HG03378 (cell line): ENCODE data around the gene DTNA.

Experiments
- ATAC-seq: cut with Tn5 transposase; IDR thresholded peaks from one replicate; pipeline ENCODE4 v1.9.1; 2021; ENCODE audit warnings: mild to moderate bottlenecking, moderate library complexity; ENCODE audit not compliant: unreplicated experiment

Gene DTNA

DNA sequence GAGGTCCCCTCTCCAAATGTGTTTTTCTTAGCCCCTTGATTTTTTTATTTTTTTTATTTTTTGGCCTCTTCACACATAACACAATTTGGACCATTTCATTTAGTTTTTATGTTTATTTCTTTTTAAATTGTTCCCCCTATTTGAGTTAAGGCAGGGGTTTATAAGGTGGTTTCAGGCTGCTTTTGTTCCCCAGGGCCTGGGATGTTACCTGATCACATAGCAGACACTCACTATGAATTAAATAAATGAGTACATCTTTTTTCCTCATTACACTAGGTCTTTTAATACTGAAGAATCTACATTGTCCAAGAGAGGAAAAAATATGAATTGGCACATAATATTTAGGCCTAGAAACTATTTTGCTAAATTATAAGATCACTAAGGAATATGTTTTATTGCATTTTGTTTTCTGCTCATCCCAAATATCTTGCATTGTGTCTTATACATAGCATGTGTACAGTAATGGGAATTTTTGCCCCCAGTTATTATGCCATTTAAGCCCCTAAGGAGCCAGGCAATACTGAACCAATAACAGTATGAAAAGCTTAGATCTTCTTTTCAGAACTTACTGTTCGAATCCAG lies 218.7 kb downstream of the DTNA start:
- ATAC-seq: no peak

DNA sequence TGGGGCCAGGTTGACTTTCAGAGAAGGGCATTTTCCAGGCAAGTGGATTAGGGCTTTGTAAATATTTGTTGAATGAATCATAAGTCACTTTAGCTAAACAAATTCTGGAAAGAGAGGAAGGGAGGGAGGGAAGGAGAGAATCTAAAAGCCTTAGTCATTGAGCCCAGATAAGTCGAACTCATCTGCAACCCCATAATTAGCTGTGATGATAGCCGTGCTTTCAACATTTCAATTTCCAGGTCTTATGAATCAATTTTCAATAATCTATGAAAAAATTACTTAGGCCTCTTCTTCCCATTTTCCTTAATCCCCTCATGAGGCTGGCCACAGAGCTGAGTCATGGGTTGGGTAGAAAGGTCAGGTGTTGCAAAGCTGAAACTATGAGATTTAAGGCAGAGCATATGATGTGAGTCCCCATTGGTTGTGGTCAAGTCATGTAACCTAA lies 219.3 kb downstream of the DTNA start:
- no peak for ATAC-seq

DNA sequence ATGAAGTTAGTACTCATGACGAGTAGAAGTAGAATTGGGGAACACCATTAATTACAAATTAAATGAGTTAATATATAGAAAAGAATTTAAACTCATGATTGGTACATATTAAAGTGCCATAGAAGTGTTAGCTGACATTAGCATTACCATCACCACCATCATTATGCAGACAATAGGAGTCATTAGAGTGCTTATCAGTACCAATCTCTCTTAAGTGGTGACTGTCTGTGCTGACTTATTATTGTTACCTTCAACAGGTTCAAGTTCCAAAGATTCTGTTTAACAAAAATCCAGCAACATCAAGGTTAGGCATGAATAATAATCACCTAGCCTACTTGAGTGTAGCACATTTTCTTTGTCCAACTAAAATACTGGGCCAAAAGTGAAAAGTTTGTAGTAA lies 222.3 kb downstream of the DTNA start:
- ATAC-seq: no peak

DNA sequence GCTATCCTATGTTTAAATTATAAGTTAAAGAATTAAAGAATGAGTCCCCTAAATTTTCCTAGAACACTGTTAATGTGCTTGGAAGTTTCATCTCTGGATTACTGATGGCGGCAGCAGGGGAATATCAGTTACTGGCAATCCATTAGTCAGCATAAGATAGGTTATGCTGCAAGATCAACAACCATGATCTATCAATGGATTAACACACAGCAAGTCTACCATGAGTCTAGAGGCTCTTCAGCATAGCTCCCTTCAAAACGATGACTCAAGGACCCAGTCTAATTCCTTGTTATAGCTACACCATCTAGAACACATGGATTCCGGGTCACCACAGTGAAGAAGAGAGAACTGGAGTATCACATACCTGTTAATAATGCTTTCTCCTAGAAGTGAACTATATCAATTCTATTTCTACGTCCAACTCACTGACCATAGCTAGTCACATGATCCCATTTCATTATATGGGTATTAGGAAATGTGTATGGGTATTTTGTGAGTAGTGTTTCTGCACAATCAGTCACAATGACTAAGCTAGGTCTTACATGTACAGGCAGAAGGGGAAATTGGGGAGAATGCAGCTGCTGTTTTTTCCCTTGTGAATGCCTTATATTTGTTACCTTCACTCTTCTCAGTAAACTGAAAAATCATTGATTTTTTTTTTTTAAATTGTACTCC lies 222.8 kb downstream of the DTNA start:
- ATAC-seq: no peak

DNA sequence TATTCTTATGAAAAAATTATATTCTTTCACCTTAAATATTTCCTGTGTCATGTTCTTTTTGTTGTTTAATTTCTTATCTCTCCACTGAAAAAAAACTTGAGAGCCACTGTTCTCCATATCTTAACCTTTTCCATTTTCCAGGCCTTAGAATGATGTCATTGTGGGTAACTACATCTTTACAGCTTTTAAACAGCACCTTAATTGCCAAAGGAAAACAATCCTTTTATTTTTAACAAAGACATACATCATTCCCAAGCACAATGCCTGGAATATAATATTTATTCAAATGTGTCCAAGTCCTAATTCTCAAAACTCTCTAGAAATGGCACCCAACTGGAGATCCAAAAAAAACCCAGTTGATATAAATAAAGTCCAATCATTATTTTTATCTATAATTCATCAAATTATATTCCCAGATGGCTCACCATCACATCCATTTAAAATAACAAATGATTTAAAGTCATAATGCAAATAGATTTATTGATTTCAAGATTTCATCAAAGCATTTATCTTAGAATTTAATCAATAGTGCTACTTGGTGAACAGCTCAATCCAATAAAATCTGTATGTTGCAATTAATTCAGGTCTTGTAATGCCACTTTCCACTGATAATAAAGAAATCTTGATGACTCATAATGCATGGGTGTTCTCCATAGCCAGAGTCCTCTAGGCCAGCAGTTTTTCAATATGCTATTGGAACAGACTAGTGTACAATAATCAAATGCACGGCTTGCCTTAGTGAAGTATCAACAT lies 224.0 kb downstream of the DTNA start:
- ATAC-seq: no peak

DNA sequence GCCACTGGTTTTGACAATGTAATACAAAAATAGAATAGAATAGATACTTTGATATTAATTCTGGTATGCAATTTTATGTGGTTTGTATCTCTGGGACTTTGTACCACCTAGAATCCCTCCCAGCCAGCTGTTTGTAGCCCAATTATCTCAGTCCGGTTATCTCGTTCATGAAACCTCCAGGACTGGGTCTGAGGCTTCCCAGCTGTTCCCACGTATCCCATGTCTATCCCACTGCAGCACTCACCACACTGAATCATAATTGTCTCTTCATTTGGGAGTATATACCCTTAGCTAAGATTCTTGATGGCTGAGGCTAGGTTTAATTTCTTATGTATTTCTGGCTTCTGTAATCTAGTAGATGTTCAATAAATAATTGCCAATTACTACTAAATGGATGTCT lies 226.7 kb downstream of the DTNA start:
- no peak for ATAC-seq

DNA sequence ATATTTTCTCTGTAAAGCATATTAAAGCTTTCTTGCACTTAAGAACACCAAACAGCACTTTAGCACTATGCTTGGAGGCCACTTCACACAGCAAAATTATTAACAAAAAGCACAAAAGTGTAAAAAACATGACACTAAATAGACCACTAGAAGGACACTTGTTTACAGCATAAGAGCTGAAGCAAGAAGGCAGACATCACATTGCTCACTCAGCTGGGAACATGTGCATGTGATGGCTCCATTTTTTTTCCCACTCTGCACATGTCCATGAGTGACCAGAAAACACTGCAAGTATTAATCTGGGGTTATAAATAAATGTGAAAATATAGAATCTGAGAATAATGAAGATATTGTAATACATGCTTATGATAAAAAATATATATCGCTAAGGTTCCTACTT lies 228.0 kb downstream of the DTNA start:
- ATAC-seq: no peak
